ENCODE measurements around the gene SEC61B.

SEC61B gene

GRCh38 chr9:99238331-99238730 lies 16.2 kb downstream of the SEC61B start:
- DNase-seq = no peak

- DNase-seq = no peak
Observed at GRCh38 chr9:99239341-99240060, 17.4 kb downstream of the SEC61B start.

DNA sequence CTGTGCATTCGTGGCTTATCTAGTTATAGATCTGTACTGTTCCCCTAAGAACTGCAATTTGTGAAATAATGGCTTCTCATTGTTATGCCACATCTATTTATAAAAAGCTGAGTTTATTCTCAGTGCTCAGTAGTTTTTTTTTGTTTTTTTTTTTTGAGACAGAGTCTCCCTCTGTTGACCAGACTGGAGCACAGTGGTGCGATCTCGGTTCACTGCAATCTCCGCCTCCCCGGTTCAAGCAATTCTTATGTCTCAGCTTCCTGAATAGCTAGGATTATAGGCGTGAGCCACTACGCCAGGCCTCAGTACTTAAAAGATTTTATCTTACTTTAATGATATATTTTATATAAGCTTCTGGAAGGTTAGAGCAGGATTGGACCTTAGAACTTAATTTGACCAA lies 19.0 kb downstream of the SEC61B start:
- DNase-seq = no peak

DNA sequence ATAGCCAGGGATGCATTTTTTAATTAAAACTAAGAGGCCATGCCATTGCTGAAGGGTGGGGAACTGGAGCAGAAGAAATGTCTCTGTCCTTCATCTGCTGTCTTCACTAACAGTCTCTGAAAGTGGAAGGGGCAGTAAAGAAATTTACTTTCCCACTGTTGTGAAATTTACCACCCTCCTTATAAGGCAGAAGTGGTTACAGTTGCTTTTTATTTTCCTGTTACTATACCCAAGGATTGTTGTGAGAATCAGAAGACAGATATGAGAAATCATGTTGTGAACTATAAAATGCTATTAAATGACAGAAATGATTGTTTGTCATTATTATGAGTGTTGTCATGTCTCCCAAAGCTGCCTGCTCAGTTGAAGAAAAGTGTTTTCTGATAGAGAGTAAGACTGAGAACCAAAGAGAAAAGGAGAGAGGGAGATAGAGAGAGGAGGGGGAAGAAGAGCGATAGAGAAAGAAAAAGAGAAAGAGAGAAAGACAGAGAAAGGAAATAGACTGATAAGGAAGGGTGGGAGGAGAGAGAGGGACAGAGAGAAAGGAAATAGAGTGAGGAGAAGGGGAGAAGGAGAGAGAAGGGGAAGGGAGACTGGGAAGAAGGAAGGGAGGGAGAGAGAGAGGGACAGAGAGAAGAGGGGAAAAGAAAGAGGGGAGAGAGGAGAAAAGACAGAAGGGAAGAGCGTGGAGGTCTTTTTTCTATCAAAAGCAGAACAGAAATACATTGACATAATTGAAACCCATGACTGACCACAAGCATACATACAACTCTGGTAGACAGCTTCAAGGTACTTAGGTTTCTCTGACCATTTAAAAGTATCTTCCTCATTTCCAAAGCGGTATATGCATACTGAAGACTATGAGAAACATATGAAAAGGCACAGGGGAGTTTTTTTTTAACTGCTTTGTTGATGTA lies 22.5 kb downstream of the SEC61B start:
- no peak for DNase-seq

DNA sequence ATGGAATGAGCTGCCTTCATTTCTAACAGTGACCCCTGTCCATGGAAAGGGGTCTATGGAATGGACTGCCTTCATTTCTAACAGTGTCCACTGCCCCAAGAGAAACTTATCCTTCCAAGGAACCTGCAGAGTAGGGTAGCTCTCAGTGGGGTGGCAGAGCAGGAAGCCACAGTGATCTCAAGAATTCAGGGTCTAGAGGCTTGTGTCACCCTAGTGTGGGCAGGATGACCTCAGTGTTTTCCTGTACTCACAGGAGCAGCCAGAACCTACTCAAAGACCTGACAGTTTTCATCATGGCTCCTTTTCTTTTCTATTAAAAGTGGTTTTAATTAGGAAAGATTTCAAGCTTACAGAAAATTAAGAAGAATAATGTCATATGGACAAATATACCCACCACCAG lies 27.5 kb downstream of the SEC61B start:
- DNase-seq = no peak

GRCh38 chr9:99251157-99251556 lies 29.1 kb downstream of the SEC61B start:
- no peak for DNase-seq

- no peak for DNase-seq
Observed at GRCh38 chr9:99253134-99253533, 31.1 kb downstream of the SEC61B start.

- DNase-seq = peak; percentile 90
Observed at GRCh38 chr9:99253772-99254431, 31.8 kb downstream of the SEC61B start.

DNA sequence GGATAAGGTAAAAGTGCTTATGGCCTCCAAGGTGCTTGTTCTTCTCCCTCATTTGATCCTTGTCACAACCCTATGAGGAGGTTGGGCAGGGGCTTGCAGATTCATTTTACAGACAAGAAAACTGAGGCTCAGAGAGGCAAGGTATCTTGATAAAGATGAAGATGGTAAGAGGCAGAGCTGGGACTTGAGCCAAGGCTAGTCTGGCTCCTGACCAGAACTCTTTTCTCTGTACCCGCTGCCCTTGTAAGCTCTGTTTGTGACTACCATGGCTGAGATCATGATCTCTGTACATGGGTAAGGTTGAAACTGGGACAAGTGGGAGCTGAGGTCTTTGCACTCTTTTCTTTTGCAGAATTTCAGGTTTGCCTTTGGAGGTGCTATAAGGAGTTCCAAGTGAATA lies 33.6 kb downstream of the SEC61B start:
- DNase-seq = no peak

GRCh38 chr9:99257723-99258389 lies 35.8 kb downstream of the SEC61B start:
- no peak for DNase-seq

DNA sequence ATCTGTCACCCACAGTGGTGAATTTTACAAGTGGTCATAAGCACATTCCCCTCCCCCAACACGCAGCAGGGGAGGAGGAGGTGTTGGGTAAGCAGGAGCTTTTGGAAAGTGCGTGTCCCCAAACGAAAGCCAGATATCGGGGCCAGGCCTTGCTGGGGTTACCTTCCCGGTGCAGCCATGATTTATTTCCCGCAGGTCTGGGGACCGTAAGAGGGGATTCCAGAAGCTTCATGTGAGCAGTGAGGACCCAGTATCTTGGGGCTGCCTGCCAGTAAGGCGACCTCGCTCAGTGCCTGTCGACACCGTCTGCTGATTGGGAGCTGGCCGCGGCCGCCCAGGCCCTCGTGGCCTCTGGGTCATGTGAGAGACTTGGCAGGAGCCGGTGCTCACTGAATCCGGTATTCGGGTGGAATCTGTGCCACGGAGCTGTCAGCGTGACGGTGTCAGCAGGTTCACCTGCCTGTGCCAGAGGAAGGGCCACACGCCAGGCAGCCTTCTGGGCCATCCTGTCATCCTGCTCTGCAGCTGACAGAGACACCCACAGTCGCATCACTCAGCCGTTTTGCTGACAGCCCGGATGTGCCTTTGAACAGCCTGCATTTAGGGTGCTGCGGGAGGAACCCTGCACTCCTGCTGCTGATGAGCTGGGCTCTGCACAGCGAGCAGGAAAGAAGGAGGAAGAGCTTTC lies 37.3 kb downstream of the SEC61B start:
- peak; percentile 67 for DNase-seq

DNA sequence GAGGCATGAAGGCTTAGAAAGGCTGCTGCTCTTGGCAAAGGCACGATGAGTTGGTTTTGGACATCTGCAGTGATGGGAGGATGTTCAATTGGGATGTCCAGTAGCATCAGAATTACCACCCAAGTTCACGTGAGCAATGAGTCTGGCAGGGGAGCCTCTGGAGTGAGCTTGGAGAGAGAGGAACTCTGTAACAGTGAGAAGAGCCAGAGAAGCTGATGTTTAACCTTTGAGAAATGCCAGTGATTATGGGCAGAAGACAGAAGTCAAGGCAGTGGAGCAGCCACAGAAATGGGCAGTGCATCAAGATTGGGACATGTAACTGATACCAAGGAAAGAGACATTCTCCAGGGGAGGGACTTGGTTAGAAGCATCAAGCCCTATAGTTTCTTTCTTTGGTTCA lies 39.8 kb downstream of the SEC61B start:
- no peak for DNase-seq

- DNase-seq = no peak
Observed at GRCh38 chr9:99262949-99263418, 40.9 kb downstream of the SEC61B start.

DNA sequence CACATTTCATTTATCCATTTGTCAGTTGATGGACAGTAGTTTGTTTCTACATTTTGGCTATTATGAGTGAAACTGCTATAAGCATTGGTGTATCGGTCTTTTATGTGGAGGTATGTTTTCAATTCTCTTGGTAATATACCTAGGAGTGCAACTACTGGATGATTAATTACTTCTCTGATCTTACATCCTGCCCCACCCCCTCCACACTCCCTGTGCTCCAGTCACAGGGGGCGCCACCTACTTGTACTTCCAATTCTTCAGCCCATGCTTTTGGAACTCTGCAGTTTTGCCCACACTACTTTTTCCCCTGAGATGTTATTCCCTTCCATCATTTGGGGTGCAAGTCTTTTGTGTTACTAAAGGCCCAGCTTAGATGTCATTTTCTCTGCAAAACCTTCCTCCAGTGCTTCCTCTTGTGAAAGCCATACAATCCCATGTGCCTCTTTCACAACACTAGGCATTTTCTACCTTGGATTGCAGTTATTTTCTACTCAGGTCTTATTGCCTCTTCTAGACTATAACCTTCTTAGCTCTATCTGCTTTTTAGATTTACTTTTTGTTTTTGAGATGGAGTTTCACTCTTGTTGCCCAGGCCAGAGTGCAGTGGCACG lies 42.1 kb downstream of the SEC61B start:
- DNase-seq = no peak

DNA sequence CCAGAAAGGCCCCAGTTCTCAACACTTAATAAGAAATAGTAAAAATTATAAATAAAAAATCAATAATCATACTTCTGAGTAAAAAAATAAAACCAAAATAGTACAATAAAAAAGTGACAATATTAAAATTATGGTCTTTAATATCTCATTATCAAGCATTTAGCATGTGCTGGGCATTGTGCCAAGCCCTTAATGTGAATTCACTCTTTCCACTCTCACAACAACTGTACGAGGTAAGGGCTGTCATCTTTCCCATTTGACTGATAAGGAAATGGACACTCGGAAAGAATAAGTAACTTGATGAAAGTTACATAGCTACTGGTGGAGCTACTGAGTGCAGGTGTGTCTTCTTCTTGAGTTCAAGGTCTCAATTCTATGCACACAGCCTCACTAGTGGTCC lies 43.6 kb downstream of the SEC61B start:
- DNase-seq = no peak

DNA sequence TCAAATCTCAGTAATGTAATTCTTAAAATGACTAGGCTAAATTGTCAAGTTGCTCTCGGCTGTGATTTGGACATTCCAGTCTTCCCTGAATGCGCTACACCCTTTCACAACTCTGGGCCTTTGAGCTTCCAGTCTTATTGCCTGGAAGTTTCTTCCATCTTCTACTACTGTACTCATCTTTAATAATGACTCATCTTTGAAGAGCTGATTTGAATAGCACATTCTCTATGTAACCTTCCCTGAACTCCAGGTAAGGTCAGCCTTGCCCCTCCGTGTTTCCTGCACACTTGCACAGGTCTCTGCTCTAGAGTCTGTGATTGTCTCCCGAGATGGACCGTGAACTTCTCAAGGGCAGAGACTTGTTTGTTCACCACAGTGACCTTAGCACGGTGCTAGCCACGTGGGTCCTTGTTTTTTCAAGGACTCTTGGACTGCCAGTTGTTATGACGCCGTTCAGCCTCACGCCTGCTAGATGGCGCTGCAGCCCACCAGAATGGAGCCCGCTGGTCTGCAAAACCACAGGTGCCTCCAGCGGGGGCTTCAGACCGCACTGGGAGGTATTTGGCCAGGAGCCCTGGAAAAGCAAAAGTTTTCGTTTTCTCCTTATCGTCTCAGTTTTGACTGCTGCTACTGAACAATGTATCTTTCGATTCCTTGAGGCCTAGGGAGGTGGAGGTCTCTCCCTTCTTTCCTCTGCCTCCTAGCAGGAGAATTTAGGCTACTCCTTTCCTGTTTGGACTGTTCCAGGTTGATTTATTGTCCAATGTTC lies 44.4 kb downstream of the SEC61B start:
- DNase-seq = peak; percentile 88

- DNase-seq = no peak
Observed at GRCh38 chr9:99269416-99269815, 47.3 kb downstream of the SEC61B start.

DNA sequence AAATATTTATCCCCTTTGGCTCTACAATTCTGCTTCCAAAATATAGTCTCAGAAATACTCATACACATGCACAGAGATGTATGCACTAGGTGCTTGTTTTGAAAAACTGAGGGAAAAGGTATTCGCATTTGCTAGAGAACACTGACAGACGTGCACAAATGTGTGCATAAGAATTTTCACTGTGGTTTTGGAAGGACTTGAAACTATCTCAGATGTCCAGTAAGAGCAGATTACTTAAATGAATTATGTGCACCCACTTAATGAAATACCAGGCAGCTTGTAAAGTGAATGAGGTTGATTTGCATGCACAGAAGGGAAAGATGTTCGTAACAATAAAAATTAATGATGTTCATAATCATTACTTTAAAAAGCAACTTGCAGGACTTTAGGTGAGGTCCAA lies 48.4 kb downstream of the SEC61B start:
- no peak for DNase-seq

DNA sequence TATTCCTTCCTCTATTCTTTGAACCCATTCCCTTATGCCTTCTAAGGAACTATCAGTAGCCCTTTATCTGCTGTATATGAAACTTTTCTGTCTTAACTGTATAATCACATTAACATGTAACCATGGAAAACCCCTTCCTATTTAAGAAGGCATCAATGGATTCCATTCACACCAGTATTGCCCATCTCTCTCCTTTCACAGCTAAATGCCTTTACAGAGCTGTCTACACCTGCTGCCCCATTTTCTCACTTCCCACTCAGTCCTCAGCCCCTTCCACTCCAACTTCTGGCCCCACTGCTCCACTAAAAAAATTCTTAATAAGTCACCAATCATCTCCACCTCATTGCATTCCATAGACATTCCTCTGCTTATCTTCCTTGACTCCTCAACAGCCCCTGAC lies 50.8 kb downstream of the SEC61B start:
- DNase-seq = no peak

DNA sequence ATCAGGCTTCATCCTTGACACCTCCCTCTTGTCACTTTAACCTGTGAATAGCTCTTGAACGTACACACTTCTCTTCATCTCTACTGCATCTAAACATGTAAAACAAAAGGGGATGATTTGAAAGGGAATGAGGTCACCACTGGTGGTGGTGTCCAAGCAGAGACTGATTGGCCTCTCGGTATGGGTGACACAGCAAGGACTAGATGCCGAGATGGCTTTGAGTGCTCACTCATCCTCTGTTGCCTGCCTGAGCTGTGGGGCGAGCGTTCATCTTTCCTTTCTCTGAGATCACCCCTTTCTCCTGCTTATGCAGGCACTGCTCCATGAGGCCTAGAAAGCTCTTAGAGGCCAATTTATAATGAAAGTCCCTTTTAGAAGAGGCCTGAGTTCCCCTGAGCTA lies 51.9 kb downstream of the SEC61B start:
- DNase-seq = peak; percentile 32

GRCh38 chr9:99274495-99274894 lies 52.4 kb downstream of the SEC61B start:
- DNase-seq = no peak
